Thoracic aorta (tissue), 2 donors: ENCODE measurements around the gene CALN1. TPM values are rescaled to one million over a fixed set of nuclear protein-coding genes. Genes with fewer than 3 reads are reported as not detected.

Experiments
- ATAC-seq: fragments of 150-250 bp; one replicate; pipeline ENCODE4 v1.8.0; 2017; ENCODE audit warnings: low read depth; ENCODE audit not compliant: insufficient number of reproducible peaks, low FRiP score
- DNase-seq: peaks from one replicate; pipeline ENCODE4 v3.0.0-alpha.2; 2020; ENCODE audit warnings: low spot score
- H3K27ac ChIP-seq, 2 donors: fragments of 200-600 bp; sonication (generic); 1 replicate in 1 of 2; 2 replicates in 1 of 2; pipeline ENCODE4 v1.5.1; 2016; ENCODE audit warnings: mild to moderate bottlenecking in 2 of 2, moderate library complexity in 2 of 2
- H3K27me3 ChIP-seq: fragments of 200-600 bp; sonication (generic); replicated peaks from 2 replicates; pipeline ENCODE4 v1.6.0; 2016; ENCODE audit warnings: mild to moderate bottlenecking; ENCODE audit not compliant: insufficient read depth
- H3K36me3 ChIP-seq: fragments of 200-600 bp; sonication (generic); one replicate; pipeline ENCODE4 v1.5.1; 2016
- H3K4me1 ChIP-seq, 2 donors: fragments of 200-600 bp; sonication (generic); 1 replicate in 1 of 2; 2 replicates in 1 of 2; pipeline versions ENCODE4 v1.5.1 to v1.6.0; 2016; ENCODE audit warnings: low read depth in 2 of 2, mild to moderate bottlenecking in 1 of 2; ENCODE audit not compliant: control insufficient read depth in 1 of 2
- H3K4me3 ChIP-seq: fragments of 200-600 bp; sonication (generic); 2 replicates; pipeline ENCODE4 v1.5.1; 2016; ENCODE audit warnings: mild to moderate bottlenecking
- H3K9me3 ChIP-seq: fragments of 200-600 bp; sonication (generic); 2 replicates; pipeline ENCODE4 v1.5.1; 2016
- CTCF ChIP-seq: fragments of 200-600 bp; sonication (generic); IDR thresholded peaks from one replicate; pipeline ENCODE4 v1.5.1; 2019; ENCODE audit warnings: antibody characterized with exemption
- total RNA-seq, 2 donors: library from RNA; depleted of rRNA; stranded (reverse); fragments of >200 nt; gene quantifications; one replicate each; pipeline versions ENCODE4 v1.1.0 to v1.2.3, GENCODE V29; 2016

CALN1 gene
- total RNA-seq, 2 donors from 2014 or later = not detected

DNA sequence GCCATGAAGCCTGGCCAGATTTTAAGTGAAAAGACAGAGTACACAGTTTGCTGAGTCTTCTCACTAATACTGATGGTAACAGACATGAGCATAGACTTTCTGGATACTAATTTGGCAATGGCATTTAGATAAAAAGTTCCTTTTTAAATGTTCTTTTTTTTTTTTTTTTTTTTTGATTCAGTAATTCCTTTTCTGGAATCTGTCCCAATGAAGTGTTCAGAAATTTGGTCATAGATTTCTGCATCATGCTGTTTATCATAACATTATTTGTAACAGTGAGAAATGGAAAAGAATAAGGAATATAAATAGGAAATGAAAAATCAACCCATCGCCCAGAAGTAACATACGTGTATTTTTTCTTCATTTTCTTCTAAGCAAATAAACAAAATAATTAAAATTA, 354.9 kb downstream of the CALN1 start:
- TF ChIP-seq CTCF = no peak
- Histone ChIP-seq H3K4me1 (no peaks in the 10 kb centered on the region), H3K9me3 (no peaks in the 10 kb centered on the region), H3K27me3 (no peaks in the 10 kb centered on the region), H3K4me3 (no peak overlapping the region), H3K36me3 (no peaks in the 10 kb centered on the region), H3K27ac (no peak overlapping the region)
- ATAC-seq (no peak), DNase-seq (no peak)

- no peaks in the 10 kb centered on the region for H3K9me3 ChIP-seq
- no peak for TF ChIP-seq CTCF
- H3K27me3 ChIP-seq = no peaks in the 10 kb centered on the region
- no peak overlapping the region for H3K4me3 ChIP-seq
- no peak overlapping the region for H3K27ac ChIP-seq
- ATAC-seq (no peak), DNase-seq (no peak)
- no peaks in the 10 kb centered on the region for H3K36me3 ChIP-seq
- no peaks in the 10 kb centered on the region for H3K4me1 ChIP-seq
These were observed 356.7 kb downstream of the CALN1 start for GRCh38 chr7:72055426-72055825.

- Histone ChIP-seq H3K27me3 (no peaks in the 10 kb centered on the region), H3K4me1 (no peaks in the 10 kb centered on the region), H3K9me3 (no peaks in the 10 kb centered on the region), H3K27ac (no peak overlapping the region), H3K4me3 (no peak overlapping the region), H3K36me3 (no peaks in the 10 kb centered on the region)
- DNase-seq = no peak
- no peak for ATAC-seq
- TF ChIP-seq CTCF = no peak
These were observed 358.8 kb downstream of the CALN1 start for GRCh38 chr7:72053292-72053691.

- ATAC-seq = no peak
- H3K27ac ChIP-seq = no peak overlapping the region
- no peak for DNase-seq
- no peaks in the 10 kb centered on the region for H3K9me3 ChIP-seq
- H3K4me1 ChIP-seq = no peaks in the 10 kb centered on the region
- no peak overlapping the region for H3K4me3 ChIP-seq
- H3K27me3 ChIP-seq = no peaks in the 10 kb centered on the region
- no peaks in the 10 kb centered on the region for H3K36me3 ChIP-seq
- TF ChIP-seq CTCF = no peak
These were observed 363.7 kb downstream of the CALN1 start for GRCh38 chr7:72048420-72048819.

GRCh38 chr7:72042855-72043254, 369.3 kb downstream of the CALN1 start:
- no peak for TF ChIP-seq CTCF
- no peak overlapping the region for H3K4me3 ChIP-seq
- ATAC-seq (no peak), DNase-seq (no peak)
- H3K27ac ChIP-seq = no peak overlapping the region
- H3K4me1 ChIP-seq = no peaks in the 10 kb centered on the region
- H3K9me3 ChIP-seq = no peaks in the 10 kb centered on the region
- H3K36me3 ChIP-seq = no peaks in the 10 kb centered on the region
- H3K27me3 ChIP-seq = no peaks in the 10 kb centered on the region
